HepG2 (cell line): ENCODE results near the gene ZCCHC3. TPM values are rescaled to one million over a fixed set of nuclear protein-coding genes. Genes with fewer than 3 reads are reported as not detected.

Experiments used
- CAMTA2 ChIP-seq: sonication (generic); formaldehyde crosslinking; IDR thresholded peaks from 2 replicates; pipeline ENCODE4 v1.4.0; 2020; ENCODE audit warnings: mild to moderate bottlenecking, missing genetic modification reagents, borderline replicate concordance
- CBX5 ChIP-seq: sonication (generic); formaldehyde crosslinking; IDR thresholded peaks from 2 replicates; pipeline ENCODE4 v1.4.0; 2020; ENCODE audit warnings: missing genetic modification reagents, borderline replicate concordance
- CCAR2 ChIP-seq: fragments of 200-400 bp; formaldehyde crosslinking; optimal IDR thresholded peaks from 2 replicates; pipeline ENCODE3; 2018; ENCODE audit warnings: low read depth, mild to moderate bottlenecking, low read length, moderate library complexity
- CERS6 ChIP-seq: sonication (generic); formaldehyde crosslinking; IDR thresholded peaks from 2 replicates; pipeline ENCODE4 v1.5.0; 2020; ENCODE audit warnings: missing genetic modification reagents
- FOXO4 ChIP-seq: sonication (generic); formaldehyde crosslinking; conservative IDR thresholded peaks from 2 replicates; pipeline ENCODE4 v1.8.1; 2023; ENCODE audit warnings: missing genetic modification reagents
- GLMP ChIP-seq: sonication (generic); formaldehyde crosslinking; IDR thresholded peaks from 2 replicates; pipeline ENCODE4 v1.9.0; 2021; ENCODE audit warnings: missing genetic modification reagents, mild to moderate bottlenecking, borderline replicate concordance
- HDAC2 ChIP-seq: sonication (generic); formaldehyde crosslinking; IDR thresholded peaks from 2 replicates; pipeline ENCODE4 v1.4.0; 2020; ENCODE audit warnings: missing genetic modification reagents
- HDAC6 ChIP-seq: fragments of 200-600 bp; sonication (generic); IDR thresholded peaks from 2 replicates; pipeline ENCODE4 v1.7.0; 2017; ENCODE audit warnings: mild to moderate bottlenecking, antibody characterized with exemption, low read length, low read depth
- HNF4A ChIP-seq: sonication (generic); formaldehyde crosslinking; IDR thresholded peaks from 2 replicates; pipeline ENCODE4 v1.4.0; 2020; ENCODE audit warnings: missing genetic modification reagents
- HNRNPH1 ChIP-seq: fragments of 200-400 bp; formaldehyde crosslinking; optimal IDR thresholded peaks from 2 replicates; pipeline ENCODE3; 2017; ENCODE audit warnings: mild to moderate bottlenecking, low read depth, low read length
- KDM2A ChIP-seq: sonication (generic); formaldehyde crosslinking; IDR thresholded peaks from 2 replicates; pipeline ENCODE4 v1.4.0; 2020; ENCODE audit warnings: low read depth, missing genetic modification reagents, borderline replicate concordance
- KLF11 ChIP-seq: IDR thresholded peaks from 2 replicates; pipeline ENCODE4 v1.6.1; 2016; ENCODE audit warnings: missing compliant biosample characterization
- PAF1 ChIP-seq: IDR thresholded peaks from 2 replicates; pipeline ENCODE4 v1.6.1; 2016; ENCODE audit warnings: missing genetic modification reagents, missing compliant biosample characterization
- POLR2A ChIP-seq, 2 experiments: IDR thresholded peaks; 2 replicates each; pipeline ENCODE4 v1.6.1; 2011; ENCODE audit warnings: low read depth in 2 of 2, low read length in 2 of 2, mild to moderate bottlenecking in 1 of 2, moderate library complexity in 1 of 2; ENCODE audit not compliant: insufficient read depth in 1 of 2
- PTBP1 ChIP-seq: fragments of 200-400 bp; formaldehyde crosslinking; IDR thresholded peaks from 2 replicates; pipeline ENCODE4 v1.6.1; 2018; ENCODE audit warnings: low read length, low read depth; ENCODE audit not compliant: poor library complexity, severe bottlenecking
- SRSF4 ChIP-seq: fragments of 200-400 bp; formaldehyde crosslinking; IDR thresholded peaks from one replicate; pipeline ENCODE4 v1.6.1; 2018; ENCODE audit warnings: mild to moderate bottlenecking, low read depth, low read length, moderate library complexity; ENCODE audit not compliant: poor library complexity, severe bottlenecking
- TEAD3 ChIP-seq: optimal IDR thresholded peaks from 2 replicates; pipeline ENCODE3; 2016; ENCODE audit warnings: borderline replicate concordance
- THAP8 ChIP-seq: sonication (generic); formaldehyde crosslinking; IDR thresholded peaks from 2 replicates; pipeline ENCODE4 v1.5.1; 2020; ENCODE audit warnings: missing genetic modification reagents, mild to moderate bottlenecking, borderline replicate concordance
- ZBTB8A ChIP-seq: sonication (generic); formaldehyde crosslinking; IDR thresholded peaks from 2 replicates; pipeline ENCODE4 v1.4.0; 2020; ENCODE audit warnings: mild to moderate bottlenecking, low read depth, missing genetic modification reagents, borderline replicate concordance
- ZIK1 ChIP-seq: sonication (generic); formaldehyde crosslinking; IDR thresholded peaks from 2 replicates; pipeline ENCODE4 v1.5.0; 2020; ENCODE audit warnings: mild to moderate bottlenecking, low read depth, missing genetic modification reagents, borderline replicate concordance
- ZKSCAN5 ChIP-seq: sonication (generic); formaldehyde crosslinking; IDR thresholded peaks from 2 replicates; pipeline ENCODE4 v1.5.1; 2020; ENCODE audit warnings: mild to moderate bottlenecking, missing genetic modification reagents
- ZNF235 ChIP-seq: sonication (generic); formaldehyde crosslinking; IDR thresholded peaks from 2 replicates; pipeline ENCODE4 v1.8.1; 2023; ENCODE audit warnings: mild to moderate bottlenecking, missing genetic modification reagents, borderline replicate concordance
- ZNF292 ChIP-seq: sonication (generic); formaldehyde crosslinking; IDR thresholded peaks from 2 replicates; pipeline ENCODE4 v1.8.1; 2022; ENCODE audit warnings: mild to moderate bottlenecking, low read depth, missing genetic modification reagents, borderline replicate concordance
- ZNF563 ChIP-seq: sonication (generic); formaldehyde crosslinking; IDR thresholded peaks from 2 replicates; pipeline ENCODE4 v1.8.0; 2022; ENCODE audit warnings: mild to moderate bottlenecking, moderate library complexity, missing genetic modification reagents
- ZNF629 ChIP-seq: sonication (generic); formaldehyde crosslinking; conservative IDR thresholded peaks from 2 replicates; pipeline ENCODE4 v1.5.0; 2020; ENCODE audit warnings: missing genetic modification reagents
- ZNF7 ChIP-seq: IDR thresholded peaks from 2 replicates; pipeline ENCODE4 v1.6.1; 2016; ENCODE audit warnings: missing biosample characterization, missing genetic modification reagents
- ZNF703 ChIP-seq: sonication (generic); formaldehyde crosslinking; IDR thresholded peaks from 2 replicates; pipeline ENCODE4 v1.5.1; 2020; ENCODE audit warnings: missing genetic modification reagents, mild to moderate bottlenecking, moderate library complexity, borderline replicate concordance
- ZSCAN31 ChIP-seq: sonication (generic); formaldehyde crosslinking; IDR thresholded peaks from 2 replicates; pipeline ENCODE4 v1.5.0; 2020; ENCODE audit warnings: low read depth, mild to moderate bottlenecking, missing genetic modification reagents
- polyA plus RNA-seq, 8 experiments: library from polyadenylated mRNA; depleted of rRNA in 3 of 8; stranded (reverse) in 7 of 8; unstranded in 1 of 8; fragments of >200 nt; fragmentation: Illumina TruSeq in 4 of 8; extraction: Trizol in 4 of 8; gene quantifications; 2 replicates each; pipeline versions ENCODE4 v1.2.1 to v1.2.3, GENCODE V29; 2011 to 2016; ENCODE audit warnings: low read depth in 4 of 8, missing spikeins in 1 of 8, mixed read lengths in 1 of 8; ENCODE audit not compliant: insufficient read depth in 1 of 8
- total RNA-seq, 5 experiments: library from RNA; depleted of rRNA; stranded (reverse); fragments of >200 nt; fragmentation: Illumina TruSeq; extraction: Trizol; gene quantifications; 2 replicates each; pipeline ENCODE4 v1.2.3, GENCODE V29; 2016; ENCODE audit warnings: low read depth in 1 of 5

ZCCHC3 gene
- total and polyA plus RNA-seq, 2 of the 13 experiments (the other 11 are each of a cell fraction or from before 2014, with no cell fraction given) = 46.6 to 63.0 TPM

GRCh38 chr20:325889-326644, 28.7 kb downstream of the ZCCHC3 start (continued):
- TF ChIP-seq CERS6 (CRISPR knock-in tag) (no peak), PTBP1 (no peak), TEAD3 (CRISPR knock-in tag) (no peak), ZNF703 (no peak), ZNF292 (CRISPR knock-in tag) (no peak), ZNF629 (no peak), CBX5 (CRISPR knock-in tag) (no peak), ZNF563 (CRISPR knock-in tag) (no peak), KDM2A (peak; percentile 60), ZIK1 (CRISPR knock-in tag) (no peak), PAF1 (CRISPR knock-in tag) (no peak), CAMTA2 (CRISPR knock-in tag) (no peak; the same call in 1 of the 2 replicates), CCAR2 (no peak), KLF11 (CRISPR knock-in tag) (no peak), HDAC6 (no peak), GLMP (CRISPR knock-in tag) (no peak), SRSF4 (no peak), POLR2A (IDR thresholded peaks at IDR 0.05; ENCODE audit: insufficient read depth in 1 of 2, low read depth in 2 of 2, low read length in 2 of 2) (no peak; a peak in 1 of 4 replicates), ZNF235 (peak; percentile 98), ZNF7 (CRISPR knock-in tag) (no peak), ZKSCAN5 (CRISPR knock-in tag) (no peak), HNRNPH1 (no peak), ZSCAN31 (CRISPR knock-in tag) (no peak; the same call in 1 of the 2 replicates), HNF4A (no peak), FOXO4 (CRISPR knock-in tag) (no peak), ZBTB8A (CRISPR knock-in tag) (no peak), THAP8 (CRISPR knock-in tag) (no peak), HDAC2 (0 out of 2 replicates have a peak, but pooled peaks have one; percentile 7)
